ENCODE data around the gene SORCS3. TPM values are rescaled to one million over a fixed set of nuclear protein-coding genes. Genes with fewer than 3 reads are reported as not detected.

The SORCS3 gene
- total and polyA plus RNA-seq, 11 donors = 0.03 to 0.19 (median 0.05) TPM; not detected in 8

DNA sequence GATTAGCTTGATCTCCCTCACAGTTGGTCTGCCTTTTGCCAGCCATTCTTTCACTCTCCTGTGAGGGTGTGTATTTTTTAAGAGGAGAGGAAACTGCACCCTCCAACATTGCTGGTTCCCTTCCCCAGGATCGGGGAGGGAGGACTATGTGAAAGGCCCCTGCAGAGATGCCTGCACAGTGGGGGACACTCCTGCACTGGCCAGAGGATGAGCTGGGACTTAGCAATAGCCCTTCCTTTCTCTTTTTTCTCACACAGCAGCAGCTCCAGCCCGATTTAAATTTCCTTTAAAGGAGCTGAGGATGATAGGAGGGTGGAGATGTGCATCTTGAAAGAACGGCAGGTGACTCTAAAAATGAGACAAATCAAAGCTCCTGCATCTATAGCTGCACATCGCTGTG, 18.7 kb downstream of the SORCS3 start:
- intact Hi-C loops (cut with DNase I) = loop anchor here in 2 of 10 donors (5.0 to 10.0 kb wide), 2 partner anchors 115 to 262 kb away; no protein-coding TSS in a partner anchor
- TF ChIP-seq POLR2A (IDR thresholded peaks at IDR 0.05) = no peak
- TF ChIP-seq, protein P1, sequence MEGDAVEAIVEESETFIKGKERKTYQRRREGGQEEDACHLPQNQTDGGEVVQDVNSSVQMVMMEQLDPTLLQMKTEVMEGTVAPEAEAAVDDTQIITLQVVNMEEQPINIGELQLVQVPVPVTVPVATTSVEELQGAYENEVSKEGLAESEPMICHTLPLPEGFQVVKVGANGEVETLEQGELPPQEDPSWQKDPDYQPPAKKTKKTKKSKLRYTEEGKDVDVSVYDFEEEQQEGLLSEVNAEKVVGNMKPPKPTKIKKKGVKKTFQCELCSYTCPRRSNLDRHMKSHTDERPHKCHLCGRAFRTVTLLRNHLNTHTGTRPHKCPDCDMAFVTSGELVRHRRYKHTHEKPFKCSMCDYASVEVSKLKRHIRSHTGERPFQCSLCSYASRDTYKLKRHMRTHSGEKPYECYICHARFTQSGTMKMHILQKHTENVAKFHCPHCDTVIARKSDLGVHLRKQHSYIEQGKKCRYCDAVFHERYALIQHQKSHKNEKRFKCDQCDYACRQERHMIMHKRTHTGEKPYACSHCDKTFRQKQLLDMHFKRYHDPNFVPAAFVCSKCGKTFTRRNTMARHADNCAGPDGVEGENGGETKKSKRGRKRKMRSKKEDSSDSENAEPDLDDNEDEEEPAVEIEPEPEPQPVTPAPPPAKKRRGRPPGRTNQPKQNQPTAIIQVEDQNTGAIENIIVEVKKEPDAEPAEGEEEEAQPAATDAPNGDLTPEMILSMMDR (IDR thresholded peaks at IDR 0.05) = no peak
- ATAC-seq (no peak), DNase-seq (no peak)
- 41 to 67% (median 54%) methylated on average over 4 of the region's 4 CpGs for WGBS, 4 donors
- H3K9me3 ChIP-seq = no peaks in the 10 kb centered on the region
- no peak overlapping the region for H3K4me3 ChIP-seq
- H3K4me1 ChIP-seq = no peaks in the 10 kb centered on the region
- H3K36me3 ChIP-seq = no peaks in the 10 kb centered on the region
- peaks cover 0 to 14% (median 0%) of the 10 kb centered on the region in 9 donors for H3K27me3 ChIP-seq
- H3K27ac ChIP-seq = no peak overlapping the region

DNA sequence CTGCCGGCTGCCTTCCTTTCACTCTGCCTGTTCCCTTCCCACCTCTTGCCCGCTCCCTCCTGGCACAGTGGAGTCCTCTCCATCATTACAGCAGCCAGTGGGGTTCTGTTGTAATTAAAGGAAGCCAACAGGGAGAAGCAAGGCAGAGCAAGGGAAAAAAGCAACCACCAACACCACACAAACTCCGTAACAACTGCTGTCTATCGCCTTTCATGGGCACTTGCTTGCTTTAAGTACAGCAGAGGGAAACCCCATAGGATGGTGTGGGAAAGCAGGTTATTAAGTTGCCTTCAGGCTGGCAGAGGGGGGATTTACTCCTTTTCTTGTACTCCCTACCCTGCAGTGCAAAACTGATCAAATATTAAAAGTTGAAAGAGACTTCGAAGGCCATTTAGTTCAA, 22.0 kb downstream of the SORCS3 start:
- DNase-seq (no peak), ATAC-seq (no peak)
- TF ChIP-seq, protein P1 (IDR thresholded peaks at IDR 0.05) = no peak
- no peak for TF ChIP-seq POLR2A (IDR thresholded peaks at IDR 0.05)
- Histone ChIP-seq H3K27ac (no peak overlapping the region), H3K9me3 (no peaks in the 10 kb centered on the region), H3K4me3 (no peak overlapping the region), H3K36me3 (no peaks in the 10 kb centered on the region), H3K27me3 (peaks cover 0 to 14% (median 0%) of the 10 kb centered on the region in 9 donors), H3K4me1 (no peaks in the 10 kb centered on the region)
- 75 to 82% (median 76%) methylated on average over 5 of the region's 5 CpGs for WGBS, 4 donors
- intact Hi-C loops (cut with DNase I) = no loop called here

DNA sequence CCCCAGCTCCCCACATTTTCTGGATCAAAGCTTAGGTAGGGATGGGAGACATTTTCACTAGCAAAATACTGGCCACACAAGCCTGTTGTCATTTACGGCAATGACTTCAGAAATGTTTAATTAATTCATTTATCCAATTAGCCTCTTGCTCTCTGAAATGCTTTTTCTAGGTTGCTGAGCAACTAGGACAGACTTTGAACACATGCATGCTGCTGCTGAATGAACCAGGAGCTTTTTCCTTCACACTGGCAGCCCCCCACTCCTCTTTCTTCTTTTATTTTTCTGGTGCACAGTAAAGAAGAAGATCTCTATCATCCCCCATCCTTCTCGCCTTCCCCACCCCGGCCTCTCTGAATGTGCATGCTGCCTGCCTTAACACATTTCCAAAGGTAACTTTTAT, 22.5 kb downstream of the SORCS3 start:
- Histone ChIP-seq H3K4me1 (no peaks in the 10 kb centered on the region), H3K4me3 (no peak overlapping the region), H3K27me3 (peaks cover 0 to 14% (median 0%) of the 10 kb centered on the region in 9 donors), H3K27ac (no peak overlapping the region), H3K36me3 (no peaks in the 10 kb centered on the region), H3K9me3 (no peaks in the 10 kb centered on the region)
- no peak for DNase-seq
- WGBS, 4 donors = 87 to 91% (median 88%) methylated on average over 3 of the region's 3 CpGs
- no peak for ATAC-seq
- intact Hi-C loops (cut with DNase I) = no loop called here
- TF ChIP-seq, protein P1 (IDR thresholded peaks at IDR 0.05) = no peak
- no peak for TF ChIP-seq POLR2A (IDR thresholded peaks at IDR 0.05)

DNA sequence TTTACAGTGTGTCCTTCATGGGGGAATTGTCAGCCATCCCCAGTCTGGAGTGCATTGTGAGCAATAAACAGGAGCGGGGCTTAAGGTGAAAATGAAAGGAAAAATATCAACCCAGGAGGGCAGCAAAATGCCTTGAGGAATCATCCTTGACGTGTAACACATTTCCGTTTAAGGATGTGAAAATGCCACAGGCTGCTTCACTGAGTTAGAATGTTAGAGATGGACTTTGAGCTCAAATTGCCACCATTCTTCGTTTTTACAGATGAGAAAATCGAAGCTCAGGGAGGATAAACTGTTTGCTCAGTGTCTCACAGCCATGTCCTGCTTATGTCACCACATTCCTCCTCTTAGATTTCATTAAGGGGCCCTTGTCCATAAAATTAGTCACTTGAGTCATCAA, 23.1 kb downstream of the SORCS3 start:
- H3K27me3 ChIP-seq = peaks cover 0 to 14% (median 0%) of the 10 kb centered on the region in 9 donors
- H3K9me3 ChIP-seq = no peaks in the 10 kb centered on the region
- no peaks in the 10 kb centered on the region for H3K4me1 ChIP-seq
- DNase-seq (no peak), ATAC-seq (no peak)
- WGBS, 4 donors = 62 to 85% (median 74%) methylated on average over 5 of the region's 5 CpGs
- intact Hi-C loops (cut with DNase I) = no loop called here
- no peak overlapping the region for H3K4me3 ChIP-seq
- H3K27ac ChIP-seq = no peak overlapping the region
- TF ChIP-seq, protein P1 (IDR thresholded peaks at IDR 0.05) = no peak
- TF ChIP-seq POLR2A (IDR thresholded peaks at IDR 0.05) = no peak
- H3K36me3 ChIP-seq = no peaks in the 10 kb centered on the region
